WTC11 (cell line): Measurements from ENCODE around the gene RFX3. TPM values are rescaled to one million over a fixed set of nuclear protein-coding genes. Genes with fewer than 3 reads are reported as not detected.
A peak's percentile ranks its signal among the peaks of the same experiment; 100 is the strongest.

Experiments used
- ATAC-seq: fragments of 200-7000 bp; cut with Tn5 transposase; 2 replicates; pipeline ENCODE4 v1.10.0; 2021; ENCODE audit warnings: mild to moderate bottlenecking, moderate library complexity
- CTCF ChIA-PET: fragments of 300-600 bp; sonication (Branson Sonifier 250); formaldehyde crosslinking; loops from one replicate; lab custom pipeline; 2021; ENCODE audit warnings: antibody characterized with exemption; lab: Charles Lee
- POLR2A ChIA-PET: fragments of 350-600 bp; sonication (Branson Sonifier 250); formaldehyde crosslinking; loops from one replicate; lab custom pipeline; 2021; ENCODE audit warnings: antibody characterized with exemption; lab: Charles Lee
- DNase-seq: peaks from one replicate; pipeline ENCODE4 v3.0.0; 2021; ENCODE audit warnings: low spot score
- H3K27ac Mint-ChIP-seq: 2 replicates; pipeline ENCODE4 v1.8.0; 2021; ENCODE audit warnings: mixed read lengths
- H3K27me3 Mint-ChIP-seq: 2 replicates; pipeline ENCODE4 v1.8.0; 2021; ENCODE audit warnings: low read depth, mild to moderate bottlenecking, moderate library complexity, mixed read lengths
- H3K36me3 Mint-ChIP-seq: 2 replicates; pipeline ENCODE4 v1.8.0; 2021; ENCODE audit warnings: mixed read lengths
- H3K4me1 Mint-ChIP-seq: 2 replicates; pipeline ENCODE4 v1.8.0; 2022; ENCODE audit warnings: mixed read lengths
- H3K4me3 Mint-ChIP-seq: 2 replicates; pipeline ENCODE4 v1.8.0; 2021; ENCODE audit warnings: mild to moderate bottlenecking, moderate library complexity, mixed read lengths
- H3K9me3 Mint-ChIP-seq: 2 replicates; pipeline ENCODE4 v1.8.0; 2021; ENCODE audit warnings: mixed read lengths
- AR ChIP-seq: fragments of 250-450 bp; sonication (Bioruptor Pico); IDR thresholded peaks from 2 replicates; pipeline ENCODE4 v1.9.0; 2021; ENCODE audit warnings: mild to moderate bottlenecking
- ATF1 ChIP-seq: sonication (generic); formaldehyde crosslinking; IDR thresholded peaks from 2 replicates; pipeline ENCODE4 v1.8.1; 2023; ENCODE audit warnings: mild to moderate bottlenecking, moderate library complexity, missing genetic modification reagents
- ATF2 ChIP-seq: sonication (generic); formaldehyde crosslinking; IDR thresholded peaks from 2 replicates; pipeline ENCODE4 v1.8.1; 2022; ENCODE audit warnings: low read depth, missing genetic modification reagents, borderline replicate concordance
- CREM ChIP-seq: sonication (generic); formaldehyde crosslinking; IDR thresholded peaks from 2 replicates; pipeline ENCODE4 v1.8.1; 2022; ENCODE audit warnings: mild to moderate bottlenecking, missing genetic modification reagents, moderate library complexity
- FOXP1 ChIP-seq: sonication (generic); formaldehyde crosslinking; IDR thresholded peaks from 2 replicates; pipeline ENCODE4 v1.8.0; 2022; ENCODE audit warnings: missing genetic modification reagents, mild to moderate bottlenecking, moderate library complexity, borderline replicate concordance
- GABPB1 ChIP-seq: sonication (generic); formaldehyde crosslinking; IDR thresholded peaks from 2 replicates; pipeline ENCODE4 v1.8.1; 2023; ENCODE audit warnings: mild to moderate bottlenecking, missing genetic modification reagents
- GRHL2 ChIP-seq: fragments of 250-450 bp; sonication (Bioruptor Pico); IDR thresholded peaks from 2 replicates; pipeline ENCODE4 v1.8.0; 2022; ENCODE audit warnings: mild to moderate bottlenecking, moderate library complexity; ENCODE audit not compliant: insufficient replicate concordance, severe bottlenecking
- IRF2 ChIP-seq: sonication (generic); formaldehyde crosslinking; IDR thresholded peaks from 2 replicates; pipeline ENCODE4 v1.8.0; 2022; ENCODE audit warnings: low read depth, missing genetic modification reagents, borderline replicate concordance
- JUN ChIP-seq: sonication (generic); formaldehyde crosslinking; IDR thresholded peaks from 2 replicates; pipeline ENCODE4 v1.8.0; 2023; ENCODE audit warnings: mild to moderate bottlenecking, missing genetic modification reagents
- KAT7 ChIP-seq: sonication (generic); formaldehyde crosslinking; IDR thresholded peaks from 2 replicates; pipeline ENCODE4 v1.8.1; 2023; ENCODE audit warnings: missing genetic modification reagents, mild to moderate bottlenecking, borderline replicate concordance
- MXD4 ChIP-seq: fragments of 250-450 bp; sonication (Bioruptor Pico); IDR thresholded peaks from 2 replicates; pipeline ENCODE4 v1.8.0; 2021; ENCODE audit warnings: mild to moderate bottlenecking, moderate library complexity, borderline replicate concordance
- MYBL2 ChIP-seq: sonication (generic); formaldehyde crosslinking; IDR thresholded peaks from 2 replicates; pipeline ENCODE4 v1.8.1; 2023; ENCODE audit warnings: mild to moderate bottlenecking, moderate library complexity, missing genetic modification reagents
- NFE2L1 ChIP-seq: sonication (generic); formaldehyde crosslinking; IDR thresholded peaks from 2 replicates; pipeline ENCODE4 v1.8.1; 2023; ENCODE audit warnings: missing genetic modification reagents
- RELA ChIP-seq: sonication (generic); formaldehyde crosslinking; IDR thresholded peaks from 2 replicates; pipeline ENCODE4 v1.8.1; 2022; ENCODE audit warnings: missing genetic modification reagents, mild to moderate bottlenecking, borderline replicate concordance
- RORB ChIP-seq: fragments of 250-450 bp; sonication (Bioruptor Pico); IDR thresholded peaks from 2 replicates; pipeline ENCODE4 v1.9.0; 2021; ENCODE audit warnings: mild to moderate bottlenecking
- STAT6 ChIP-seq: sonication (generic); formaldehyde crosslinking; conservative IDR thresholded peaks from 2 replicates; pipeline ENCODE4 v1.8.1; 2023; ENCODE audit warnings: mild to moderate bottlenecking, low read depth, missing genetic modification reagents, moderate library complexity
- ZNF232 ChIP-seq: sonication (generic); formaldehyde crosslinking; IDR thresholded peaks from 2 replicates; pipeline ENCODE4 v1.8.0; 2022; ENCODE audit warnings: mild to moderate bottlenecking, missing genetic modification reagents
- ZSCAN18 ChIP-seq: fragments of 250-450 bp; sonication (Bioruptor Pico); IDR thresholded peaks from 2 replicates; pipeline ENCODE4 v2.1.2; 2022; ENCODE audit warnings: mild to moderate bottlenecking, moderate library complexity
- total RNA-seq: library from RNA; stranded (reverse); gene quantifications from 3 replicates; pipeline ENCODE4 v1.2.3, GENCODE V29; 2021

The RFX3 gene
- total RNA-seq, 1 experiment from 2014 or later: 13.7 TPM

- H3K4me3 Mint-ChIP-seq: no peak overlapping the region
- CTCF ChIA-PET: no interaction called here
- H3K4me1 Mint-ChIP-seq: peaks cover 45% of the 10 kb centered on the region
- ATAC-seq (no peak), DNase-seq (no peak)
- no peak overlapping the region for H3K27ac Mint-ChIP-seq
- H3K27me3 Mint-ChIP-seq: no peaks in the 10 kb centered on the region
- peaks cover 10% of the 10 kb centered on the region; the same call in 1 of the 2 replicates for H3K9me3 Mint-ChIP-seq
- no peak for TF ChIP-seq STAT6 (CRISPR knock-in tag)
- POLR2A ChIA-PET: no interaction called here
- H3K36me3 Mint-ChIP-seq: peaks cover 4% of the 10 kb centered on the region; the same call in 1 of the 2 replicates
Observed at GRCh38 chr9:3359778-3360177, 166.0 kb downstream of the RFX3 start.

GRCh38 chr9:3359048-3359692 lies 166.6 kb downstream of the RFX3 start:
- no peak for DNase-seq
- H3K4me3 Mint-ChIP-seq: no peak overlapping the region
- CTCF ChIA-PET: no interaction called here
- no peaks in the 10 kb centered on the region for H3K27me3 Mint-ChIP-seq
- H3K27ac Mint-ChIP-seq: peak overlapping the region; percentile 31; the same call in 1 of the 2 replicates
- peaks cover 9% of the 10 kb centered on the region for H3K36me3 Mint-ChIP-seq
- no peak for TF ChIP-seq NFE2L1 (CRISPR knock-in tag)
- TF ChIP-seq ATF1 (CRISPR knock-in tag): no peak
- no peak for TF ChIP-seq GABPB1 (CRISPR knock-in tag)
- no peak for TF ChIP-seq KAT7 (CRISPR knock-in tag)
- no peak for TF ChIP-seq MXD4
- TF ChIP-seq ATF2 (CRISPR knock-in tag): no peak
- TF ChIP-seq MYBL2: no peak
- TF ChIP-seq FOXP1: no peak
- TF ChIP-seq ZSCAN18 (CRISPR knock-in tag): no peak
- no peak for TF ChIP-seq AR (CRISPR knock-in tag)
- TF ChIP-seq ZNF232 (CRISPR knock-in tag): no peak
- TF ChIP-seq GRHL2 (CRISPR knock-in tag): no peak
- TF ChIP-seq IRF2 (CRISPR knock-in tag): no peak
- no peak for TF ChIP-seq JUN
- no peak for TF ChIP-seq RORB (CRISPR knock-in tag)
- TF ChIP-seq CREM (CRISPR knock-in tag): no peak
- no peak for TF ChIP-seq RELA (CRISPR knock-in tag)
- TF ChIP-seq, all 79 proteins: peak for 0
- Mint-ChIP-seq H3K9me3 (peaks cover 15% of the 10 kb centered on the region), H3K4me1 (peaks cover 42% of the 10 kb centered on the region)
- POLR2A ChIA-PET: no interaction called here
- ATAC-seq: no peak
